Muscle of leg (tissue), 11 donors: ENCODE data around the gene ST6GALNAC3. TPM values are rescaled to one million over a fixed set of nuclear protein-coding genes. Genes with fewer than 3 reads are reported as not detected.

Source experiments
- DNase-seq: peaks from one replicate; pipeline ENCODE4 v3.0.0; 2013
- H3K27ac ChIP-seq: one replicate; pipeline ENCODE4 v1.5.1; 2013; ENCODE audit warnings: mild to moderate bottlenecking, low read length, control low read depth
- H3K27me3 ChIP-seq: one replicate; pipeline ENCODE4 v1.6.1; 2013; ENCODE audit warnings: low read length; ENCODE audit not compliant: control insufficient read depth, insufficient read depth
- H3K36me3 ChIP-seq: one replicate; pipeline ENCODE4 v1.6.1; 2013; ENCODE audit warnings: low read length; ENCODE audit not compliant: control insufficient read depth, insufficient read depth
- H3K4me1 ChIP-seq: one replicate; pipeline ENCODE4 v1.6.1; 2013; ENCODE audit warnings: low read length; ENCODE audit not compliant: control insufficient read depth, insufficient read depth
- H3K4me3 ChIP-seq: one replicate; pipeline ENCODE4 v1.5.1; 2013; ENCODE audit warnings: low read length, control low read depth
- H3K9me3 ChIP-seq: replicated peaks from 2 replicates; pipeline ENCODE4 v1.6.1; 2013; ENCODE audit warnings: low read depth, low read length; ENCODE audit not compliant: control insufficient read depth
- WGBS: methylation state at CpG from one replicate; pipeline ENCODE4 v1.1.5; 2013; ENCODE audit warnings: missing lambda C conversion rate; ENCODE audit not compliant: insufficient coverage; 5-methylcytosine and 5-hydroxymethylcytosine counted together
- polyA plus RNA-seq, 8 donors: library from polyadenylated mRNA; unstranded; fragments of 120-200 nt; gene quantifications; one replicate each; pipeline versions ENCODE4 v1.2.1 to v1.2.3, GENCODE V29; 2013; ENCODE audit warnings: inconsistent platforms in 1 of 8, low replicate concordance in 1 of 8; ENCODE audit not compliant: insufficient read length in 8 of 8, insufficient read depth in 1 of 8
- total RNA-seq: library from RNA; stranded (reverse); fragments of 120-200 nt; gene quantifications from one replicate; pipeline ENCODE4 v1.2.4, GENCODE V29; 2013

The ST6GALNAC3 gene
- total and polyA plus RNA-seq, 9 donors: 3.6 to 9.0 (median 6.4) TPM

GRCh38 chr1:76287917-76288316, 213.4 kb downstream of the ST6GALNAC3 start:
- WGBS: no CpG with 5 or more reads among the region's 2 CpGs
- H3K4me1 ChIP-seq: peaks cover 3% of the 10 kb centered on the region
- H3K9me3 ChIP-seq: no peaks in the 10 kb centered on the region
- no peaks in the 10 kb centered on the region for H3K36me3 ChIP-seq
- no peak overlapping the region for H3K27ac ChIP-seq
- H3K4me3 ChIP-seq: no peak overlapping the region
- H3K27me3 ChIP-seq: no peaks in the 10 kb centered on the region
- no peak for DNase-seq

DNA sequence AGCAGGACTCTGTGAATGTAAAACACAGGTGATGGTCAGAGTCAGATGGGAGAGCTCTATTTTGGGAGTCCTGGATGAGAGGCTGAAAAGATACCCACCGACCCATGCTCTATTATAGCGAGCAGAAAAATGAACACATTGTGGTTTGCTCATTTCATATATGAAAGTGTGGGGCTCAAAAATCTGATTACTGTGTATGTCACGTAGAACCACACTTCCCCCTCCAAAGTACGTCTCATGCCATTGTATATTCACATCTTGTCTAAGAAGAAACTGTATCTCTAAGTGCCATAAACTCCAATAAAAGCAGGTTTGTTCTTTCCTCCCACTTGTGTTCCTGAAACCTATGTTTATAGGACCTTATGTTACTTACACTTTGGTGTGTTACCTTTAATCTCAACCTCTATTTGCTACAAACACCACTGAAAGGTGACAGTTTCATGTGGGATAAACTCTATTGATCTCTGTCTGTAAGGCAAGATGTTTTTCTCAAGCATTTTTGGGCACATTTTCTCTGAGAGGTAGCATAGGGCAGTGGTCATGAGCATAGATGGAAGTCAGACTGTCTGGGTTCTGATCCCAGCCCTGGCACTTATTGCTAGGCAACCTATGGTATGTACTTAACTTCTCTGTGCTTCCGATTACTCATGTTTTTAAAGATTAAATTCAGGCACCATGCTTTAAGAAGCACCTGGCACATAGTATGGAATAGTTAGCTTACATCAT, 214.4 kb downstream of the ST6GALNAC3 start:
- H3K4me3 ChIP-seq: no peak overlapping the region
- H3K4me1 ChIP-seq: peaks cover 3% of the 10 kb centered on the region
- H3K9me3 ChIP-seq: no peaks in the 10 kb centered on the region
- DNase-seq: no peak
- 94% methylated on average over 3 of the region's 5 CpGs for WGBS
- no peaks in the 10 kb centered on the region for H3K27me3 ChIP-seq
- H3K27ac ChIP-seq: no peak overlapping the region
- H3K36me3 ChIP-seq: no peaks in the 10 kb centered on the region

DNA sequence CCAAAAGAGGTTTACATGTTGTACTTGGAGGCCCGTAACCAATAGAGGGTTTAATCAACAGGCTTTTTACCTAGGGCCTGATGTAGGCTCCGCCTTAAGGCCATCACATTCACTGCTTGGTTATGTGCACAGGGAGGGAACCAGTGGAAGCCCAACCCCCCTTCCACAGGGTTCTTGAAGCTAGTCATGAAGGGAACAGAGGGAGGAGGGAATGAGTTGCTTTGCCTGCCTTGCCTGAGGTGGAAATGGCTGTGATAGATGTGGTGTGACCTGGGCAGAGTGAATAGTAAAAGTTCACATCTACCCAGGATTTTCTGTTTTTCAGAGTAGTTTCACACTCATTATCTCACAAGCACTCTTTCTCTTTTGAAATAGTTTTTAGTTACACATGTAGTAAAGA, 215.1 kb downstream of the ST6GALNAC3 start:
- no peak for DNase-seq
- H3K27me3 ChIP-seq: no peaks in the 10 kb centered on the region
- H3K4me3 ChIP-seq: no peak overlapping the region
- H3K27ac ChIP-seq: no peak overlapping the region
- WGBS: no CpG with 5 or more reads among the region's 2 CpGs
- no peaks in the 10 kb centered on the region for H3K36me3 ChIP-seq
- H3K4me1 ChIP-seq: peaks cover 3% of the 10 kb centered on the region
- no peaks in the 10 kb centered on the region for H3K9me3 ChIP-seq

DNA sequence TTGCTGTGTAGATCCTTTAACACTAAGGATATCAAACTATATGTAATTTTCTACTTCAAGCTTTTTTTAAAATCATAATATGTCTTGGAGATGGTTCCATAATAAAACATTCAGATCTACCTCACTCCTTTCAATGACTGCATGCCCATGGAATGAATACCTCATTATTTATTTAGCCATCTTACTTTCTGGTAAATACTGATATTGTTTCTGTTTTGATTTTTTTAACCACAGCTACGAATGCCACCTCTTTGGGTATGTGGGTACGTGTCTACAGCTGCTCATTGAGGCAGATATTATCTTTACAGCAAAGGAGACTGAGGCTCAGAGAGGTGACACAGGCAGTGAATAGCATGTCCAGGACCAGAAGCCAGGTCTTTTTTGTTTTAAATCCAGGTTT, 215.7 kb downstream of the ST6GALNAC3 start:
- no peak for DNase-seq
- Histone ChIP-seq H3K27ac (no peak overlapping the region), H3K36me3 (no peaks in the 10 kb centered on the region), H3K9me3 (no peaks in the 10 kb centered on the region), H3K27me3 (no peaks in the 10 kb centered on the region), H3K4me3 (no peak overlapping the region), H3K4me1 (peaks cover 3% of the 10 kb centered on the region)
- whole genome bisulfite sequencing: 88% methylated on average over 1 of the region's 2 CpGs

DNA sequence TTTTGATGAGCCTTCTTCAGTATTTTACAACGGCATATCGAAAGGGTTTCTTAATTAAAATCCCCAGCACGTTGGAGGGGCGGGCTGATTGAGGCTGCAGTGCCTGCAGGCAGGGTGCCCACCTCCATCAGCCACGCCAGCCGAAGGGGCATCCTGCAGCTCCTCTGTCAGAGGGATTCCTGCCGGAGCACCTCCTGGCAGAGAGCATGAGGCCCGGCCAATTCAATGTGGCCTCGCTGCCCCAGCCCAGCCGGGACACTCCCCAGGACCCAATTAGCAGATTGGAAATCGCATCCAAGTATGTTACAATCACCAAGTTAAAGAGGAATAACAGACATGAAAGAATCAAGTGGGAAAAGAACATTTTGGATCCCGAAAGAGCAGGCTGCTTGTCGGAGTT, 216.6 kb downstream of the ST6GALNAC3 start:
- Histone ChIP-seq H3K36me3 (no peaks in the 10 kb centered on the region), H3K27ac (no peak overlapping the region), H3K4me3 (no peak overlapping the region), H3K27me3 (no peaks in the 10 kb centered on the region), H3K9me3 (no peaks in the 10 kb centered on the region), H3K4me1 (peaks cover 3% of the 10 kb centered on the region)
- WGBS: 88% methylated on average over 7 of the region's 13 CpGs
- DNase-seq: no peak

DNA sequence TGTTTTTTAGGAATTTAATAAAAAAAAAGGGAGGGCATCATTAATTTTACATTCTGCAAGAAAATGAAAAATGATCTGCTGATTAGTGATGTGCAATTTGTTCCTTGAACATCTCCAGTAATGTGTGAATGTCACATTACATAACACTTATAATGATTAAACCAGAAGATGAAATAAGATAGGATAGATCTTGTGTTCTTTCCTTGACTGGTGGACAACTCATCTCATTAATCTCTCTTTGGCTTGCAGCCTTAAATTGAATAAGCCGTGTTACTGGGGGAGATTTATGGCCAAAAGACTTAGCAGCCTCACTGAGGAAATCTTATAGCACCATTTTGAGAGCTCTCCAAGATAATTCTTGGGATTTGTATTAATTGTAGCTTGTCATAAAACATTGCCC, 217.2 kb downstream of the ST6GALNAC3 start:
- Histone ChIP-seq H3K36me3 (no peaks in the 10 kb centered on the region), H3K4me3 (no peak overlapping the region), H3K27me3 (no peaks in the 10 kb centered on the region), H3K9me3 (no peaks in the 10 kb centered on the region), H3K4me1 (peaks cover 3% of the 10 kb centered on the region), H3K27ac (no peak overlapping the region)
- peak; percentile 22 for DNase-seq
- no CpG with 5 or more reads among the region's 1 CpG for WGBS

DNA sequence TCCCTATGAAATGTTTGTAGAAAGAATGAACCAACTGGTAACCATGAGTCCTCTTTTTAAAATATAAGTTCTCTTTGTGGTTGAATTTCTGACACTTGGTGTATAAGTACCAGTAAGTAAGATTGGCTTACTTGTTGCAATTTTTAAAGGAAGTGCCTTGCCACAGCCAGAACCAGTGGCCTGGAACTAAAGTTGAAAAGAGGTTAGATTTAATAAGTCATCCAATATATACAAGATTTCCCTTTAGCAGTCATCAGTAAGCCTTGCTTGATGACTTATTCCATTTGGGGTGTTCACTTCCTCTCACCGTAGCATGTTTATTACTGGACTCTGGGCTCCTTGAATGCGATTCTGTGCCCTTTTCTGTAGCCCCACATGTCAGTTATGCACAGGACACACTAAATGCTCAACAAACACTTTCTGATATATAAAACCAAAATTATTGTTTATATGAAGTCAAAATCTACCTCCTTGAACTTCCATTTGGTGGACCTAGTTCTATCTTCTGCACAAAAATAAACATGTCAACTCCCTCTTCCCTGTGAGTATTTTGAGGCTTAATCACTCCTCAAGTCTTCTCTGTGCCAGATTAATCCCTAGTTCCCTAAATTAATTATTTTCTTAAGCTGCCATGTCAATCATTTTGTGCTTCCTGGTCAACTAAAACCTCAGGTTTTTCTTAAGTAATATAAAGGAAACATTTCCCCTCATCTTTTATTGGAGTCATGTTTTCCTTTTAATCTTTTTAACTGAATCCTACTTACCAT, 218.1 kb downstream of the ST6GALNAC3 start:
- no peak overlapping the region for H3K27ac ChIP-seq
- no peaks in the 10 kb centered on the region for H3K9me3 ChIP-seq
- H3K4me1 ChIP-seq: peaks cover 3% of the 10 kb centered on the region
- H3K27me3 ChIP-seq: no peaks in the 10 kb centered on the region
- WGBS: 100% methylated on average over 1 of the region's 2 CpGs
- H3K4me3 ChIP-seq: no peak overlapping the region
- no peak for DNase-seq
- H3K36me3 ChIP-seq: no peaks in the 10 kb centered on the region

DNA sequence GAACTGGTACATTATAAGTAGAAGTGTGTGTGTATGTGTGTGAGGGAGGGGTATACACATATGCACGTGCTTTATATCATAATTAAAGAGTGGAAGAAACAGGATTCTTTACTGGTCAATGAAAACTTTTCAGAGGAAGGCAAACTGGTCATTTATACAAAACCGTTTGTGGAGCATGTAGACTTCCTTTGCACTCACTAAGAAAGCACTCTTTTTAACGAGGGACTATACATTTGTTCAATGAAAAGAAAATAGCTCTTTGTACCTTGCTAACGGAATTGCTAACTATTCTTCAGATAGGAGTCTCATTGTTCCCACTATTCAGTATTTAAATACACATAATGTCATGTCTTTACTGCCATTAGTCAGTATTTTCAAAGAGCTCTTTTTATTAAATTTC, 219.3 kb downstream of the ST6GALNAC3 start:
- H3K9me3 ChIP-seq: no peaks in the 10 kb centered on the region
- peaks cover 3% of the 10 kb centered on the region for H3K4me1 ChIP-seq
- H3K27ac ChIP-seq: no peak overlapping the region
- H3K27me3 ChIP-seq: no peaks in the 10 kb centered on the region
- H3K4me3 ChIP-seq: no peak overlapping the region
- no CpG with 5 or more reads among the region's 4 CpGs for WGBS
- DNase-seq: no peak
- H3K36me3 ChIP-seq: no peaks in the 10 kb centered on the region

- no peaks in the 10 kb centered on the region for H3K9me3 ChIP-seq
- H3K27me3 ChIP-seq: no peaks in the 10 kb centered on the region
- H3K4me3 ChIP-seq: no peak overlapping the region
- H3K27ac ChIP-seq: no peak overlapping the region
- no CpG with 5 or more reads among the region's 5 CpGs for WGBS
- DNase-seq: no peak
- H3K4me1 ChIP-seq: peaks cover 3% of the 10 kb centered on the region
- no peaks in the 10 kb centered on the region for H3K36me3 ChIP-seq
Measured at GRCh38 chr1:76294482-76295194, 220.1 kb downstream of the ST6GALNAC3 start.

DNA sequence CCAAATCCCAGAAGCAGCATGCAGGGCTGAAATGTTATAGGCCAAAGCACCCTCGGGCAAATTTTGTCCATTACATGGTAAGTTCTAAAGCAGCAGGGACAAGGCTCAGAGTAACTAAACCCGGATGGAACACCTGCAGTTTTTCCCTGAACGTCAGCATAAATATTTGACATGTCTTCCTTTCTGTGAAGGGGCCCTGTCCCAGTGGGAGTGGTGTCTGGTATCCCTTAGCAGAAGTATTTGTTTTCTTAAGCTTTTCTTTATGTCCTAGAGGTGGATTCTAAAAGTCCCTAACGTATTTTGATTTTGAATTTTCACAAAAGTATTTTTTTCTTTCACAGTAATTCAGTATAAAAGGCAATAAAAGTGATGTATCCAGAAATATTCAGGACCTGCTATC, 223.9 kb downstream of the ST6GALNAC3 start:
- H3K4me3 ChIP-seq: no peak overlapping the region
- 67% methylated on average over 1 of the region's 4 CpGs for WGBS
- H3K36me3 ChIP-seq: no peaks in the 10 kb centered on the region
- H3K27ac ChIP-seq: no peak overlapping the region
- H3K27me3 ChIP-seq: no peaks in the 10 kb centered on the region
- no peak for DNase-seq
- H3K4me1 ChIP-seq: no peaks in the 10 kb centered on the region
- H3K9me3 ChIP-seq: no peaks in the 10 kb centered on the region
